Fibroblast of pulmonary artery (primary cell): Measurements from ENCODE around the gene LAMTOR1.

ENCODE experiments used
- DNase-seq: peaks from one replicate; pipeline ENCODE4 v3.0.0-alpha.2; 2010; ENCODE audit warnings: low read depth
- H3K4me3 ChIP-seq: replicated peaks from 2 replicates; pipeline ENCODE4 v1.5.1; 2011; ENCODE audit warnings: low read depth, mild to moderate bottlenecking, control low read depth, low read length, moderate library complexity
- CTCF ChIP-seq: IDR thresholded peaks from 2 replicates; pipeline ENCODE4 v1.5.1; 2011; ENCODE audit warnings: mild to moderate bottlenecking, control low read depth, low read length, inconsistent platforms; ENCODE audit errors: missing control alignments

The LAMTOR1 gene

DNA sequence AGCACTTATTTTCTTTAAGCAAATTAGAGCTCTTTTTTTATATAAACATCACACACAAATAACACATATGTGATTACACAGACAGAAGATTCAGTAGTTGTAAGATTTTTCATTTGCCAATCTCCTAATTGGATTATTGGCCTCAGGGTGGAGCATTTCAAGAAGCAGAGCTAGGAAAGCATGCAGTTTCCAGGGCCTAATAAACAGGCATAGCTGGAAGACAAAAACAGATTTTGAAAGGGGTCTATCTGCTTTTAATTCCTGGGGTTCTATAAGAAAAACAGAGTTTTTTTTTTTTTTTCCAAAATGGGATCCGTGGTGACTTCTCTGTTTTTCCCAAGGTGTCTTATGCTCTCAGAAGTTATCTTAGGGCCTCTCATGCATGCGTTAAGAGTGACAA lies 24.8 kb upstream of the LAMTOR1 start:
- no peak for TF ChIP-seq CTCF
- DNase-seq: no peak
- no peak overlapping the region for H3K4me3 ChIP-seq

DNA sequence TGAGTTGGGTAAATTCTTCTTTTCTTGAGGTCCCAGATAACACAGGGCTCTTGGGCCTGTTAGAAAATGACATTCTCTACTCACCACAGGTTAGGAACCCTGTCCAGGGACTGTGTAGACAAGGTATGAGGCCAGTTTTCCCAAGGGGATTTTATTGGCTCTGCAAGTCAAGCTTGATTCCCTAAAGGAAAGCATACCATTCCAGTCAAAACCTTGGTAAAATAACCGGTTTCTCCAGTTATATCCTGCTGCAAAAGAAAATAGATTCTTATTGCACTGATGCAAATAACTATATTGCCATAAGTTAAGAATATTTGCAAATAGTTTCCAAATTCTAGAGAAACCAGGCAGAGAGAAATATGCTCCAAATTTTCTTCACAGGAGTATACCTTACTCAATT lies 22.9 kb upstream of the LAMTOR1 start:
- no peak for DNase-seq
- no peak overlapping the region for H3K4me3 ChIP-seq
- no peak for TF ChIP-seq CTCF

GRCh38 chr11:72124046-72124445 lies 20.9 kb upstream of the LAMTOR1 start:
- TF ChIP-seq CTCF: no peak
- no peak for DNase-seq
- H3K4me3 ChIP-seq: no peak overlapping the region

DNA sequence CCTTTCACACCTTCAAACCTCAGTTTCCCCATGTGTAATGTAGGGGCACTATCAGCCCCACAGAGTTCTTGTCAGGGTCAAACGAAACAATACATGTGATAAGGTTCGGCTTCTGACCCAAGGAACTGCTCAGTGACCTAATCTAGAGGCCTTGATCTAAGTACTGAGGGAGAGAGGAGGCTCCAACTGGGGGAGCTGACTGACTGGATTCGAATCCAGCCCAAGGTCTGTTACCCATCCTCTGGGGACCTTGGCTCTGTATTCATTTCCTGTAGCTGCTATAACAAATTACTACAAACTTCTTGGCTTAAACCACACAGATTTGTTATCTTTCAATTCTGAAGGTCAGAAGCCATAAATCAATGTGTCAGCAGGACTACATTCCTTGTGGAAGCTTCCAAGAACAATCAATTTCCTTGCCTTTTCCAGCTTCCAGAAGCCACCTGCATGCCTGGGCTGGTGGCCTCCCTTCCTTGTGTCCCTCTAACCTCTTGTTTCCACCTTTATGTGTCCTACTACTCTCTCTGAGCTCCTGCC lies 20.1 kb upstream of the LAMTOR1 start:
- no peak overlapping the region for H3K4me3 ChIP-seq
- TF ChIP-seq CTCF: no peak
- no peak for DNase-seq

DNA sequence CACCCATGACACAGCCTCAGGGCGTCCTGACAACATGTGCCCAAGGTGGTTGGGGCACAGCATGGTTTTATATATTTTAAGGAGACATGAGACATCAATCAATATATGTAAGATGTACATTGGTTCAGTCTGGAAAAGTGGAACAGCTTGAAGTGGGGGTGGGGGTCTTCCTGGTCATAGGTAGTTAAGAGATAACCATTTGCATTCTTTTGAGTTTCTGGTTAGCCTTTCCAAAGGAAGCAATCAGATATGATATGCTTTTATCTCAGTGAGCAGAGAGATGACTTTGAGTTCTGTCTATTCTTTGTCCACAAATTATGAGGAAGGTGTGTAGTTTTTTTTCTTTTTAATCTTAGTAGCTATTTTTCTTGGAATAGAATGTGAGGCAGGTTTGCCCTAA lies 19.5 kb upstream of the LAMTOR1 start:
- TF ChIP-seq CTCF: no peak
- no peak overlapping the region for H3K4me3 ChIP-seq
- DNase-seq: no peak

GRCh38 chr11:72120930-72121329 lies 17.8 kb upstream of the LAMTOR1 start:
- no peak for TF ChIP-seq CTCF
- DNase-seq: no peak
- H3K4me3 ChIP-seq: no peak overlapping the region

DNA sequence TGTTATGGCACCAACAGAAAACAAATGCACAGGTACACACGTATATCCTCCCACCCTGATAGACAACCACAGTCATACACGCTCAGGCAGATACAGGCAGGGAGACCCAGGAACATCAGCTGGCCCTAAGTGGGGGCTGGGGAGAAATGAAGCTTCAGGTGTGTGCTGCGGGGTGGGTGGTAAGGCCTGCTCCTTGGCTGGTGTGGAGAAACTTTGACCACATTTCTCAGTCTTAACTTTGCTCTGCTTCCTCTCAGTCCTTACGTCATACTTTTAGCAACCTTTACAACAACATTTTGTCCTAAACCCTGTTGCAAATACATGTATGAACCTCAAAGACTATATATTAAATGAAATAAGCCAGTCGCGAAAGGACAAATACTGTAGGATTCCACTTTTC lies 16.1 kb upstream of the LAMTOR1 start:
- H3K4me3 ChIP-seq: no peak overlapping the region
- no peak for DNase-seq
- no peak for TF ChIP-seq CTCF
